ENCODE results near the gene EMP3. TPM values are rescaled to one million over a fixed set of nuclear protein-coding genes. Genes with fewer than 3 reads are reported as not detected.

The EMP3 gene, protein sequence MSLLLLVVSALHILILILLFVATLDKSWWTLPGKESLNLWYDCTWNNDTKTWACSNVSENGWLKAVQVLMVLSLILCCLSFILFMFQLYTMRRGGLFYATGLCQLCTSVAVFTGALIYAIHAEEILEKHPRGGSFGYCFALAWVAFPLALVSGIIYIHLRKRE
- total RNA-seq = 257 to 284 TPM (median 277 TPM) in 3 replicates
- long read RNA-seq, transcript EMP3-201 (5 exons, 876 nt) = major isoform, 290 of 550 reads
- long read RNA-seq, transcript EMP3-206 (6 exons, 683 nt) = minor isoform, 5 of 550 reads
- long read RNA-seq, transcript EMP3-204 (4 exons, 761 nt) = minor isoform, 11 of 550 reads
- long read RNA-seq, transcript EMP3-205 (2 exons, 406 nt) = minor isoform, 5 of 550 reads
- long read RNA-seq, partial matches to known transcripts = 220 of 550 reads
- long read RNA-seq, other reads (novel, unspliced or antisense) = 15 of 550 reads

DNA sequence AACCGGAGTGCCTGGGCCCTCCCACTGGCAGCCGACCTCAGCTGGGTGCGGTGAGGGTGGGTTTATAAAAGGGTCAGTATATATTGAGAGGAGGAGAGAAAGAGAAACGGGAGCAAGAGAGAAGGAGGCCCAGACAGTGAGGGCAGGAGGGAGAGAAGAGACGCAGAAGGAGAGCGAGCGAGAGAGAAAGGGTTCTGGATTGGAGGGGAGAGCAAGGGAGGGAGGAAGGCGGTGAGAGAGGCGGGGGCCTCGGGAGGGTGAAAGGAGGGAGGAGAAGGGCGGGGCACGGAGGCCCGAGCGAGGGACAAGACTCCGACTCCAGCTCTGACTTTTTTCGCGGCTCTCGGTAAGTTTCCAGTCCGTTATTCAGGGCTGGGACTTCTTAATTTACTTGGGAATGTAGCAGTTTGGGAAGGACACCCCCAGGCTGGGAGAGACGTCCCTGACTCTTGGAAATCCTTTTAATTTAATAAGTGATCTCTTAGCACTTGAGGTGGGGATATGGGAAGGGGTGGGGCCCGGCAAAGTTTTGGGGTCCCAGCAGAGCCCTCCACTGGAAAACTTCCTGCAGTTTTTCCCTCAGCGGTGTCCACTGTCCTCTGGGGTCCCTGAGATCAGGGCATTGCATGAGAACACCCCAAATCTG is at the start of gene EMP3:
Gene EMP3 (plus strand): TSS at position 288 of the 646 bp plus-strand sequence. CDS start 1,293 bp downstream, outside the sequence.
- Mint-ChIP-seq H3K4me3 (ENCODE audit: unreplicated experiment) (peak within 1 kb of the TSS; percentile 85), H3K27me3 (ENCODE audit: low read depth) (no peaks in the 10 kb centered on the region), H3K9me3 (ENCODE audit: low read depth) (no peaks in the 10 kb centered on the region), H3K4me1 (ENCODE audit: low read depth) (peaks cover 77% of the 10 kb centered on the region), H3K27ac (ENCODE audit: unreplicated experiment) (peak within 1 kb of the TSS; percentile 99), H3K36me3 (ENCODE audit: low read depth) (peaks cover 3% of the 10 kb centered on the region)
- peak; percentile 95 for DNase-seq (ENCODE audit: low spot score)
- TF ChIP-seq, protein P1, sequence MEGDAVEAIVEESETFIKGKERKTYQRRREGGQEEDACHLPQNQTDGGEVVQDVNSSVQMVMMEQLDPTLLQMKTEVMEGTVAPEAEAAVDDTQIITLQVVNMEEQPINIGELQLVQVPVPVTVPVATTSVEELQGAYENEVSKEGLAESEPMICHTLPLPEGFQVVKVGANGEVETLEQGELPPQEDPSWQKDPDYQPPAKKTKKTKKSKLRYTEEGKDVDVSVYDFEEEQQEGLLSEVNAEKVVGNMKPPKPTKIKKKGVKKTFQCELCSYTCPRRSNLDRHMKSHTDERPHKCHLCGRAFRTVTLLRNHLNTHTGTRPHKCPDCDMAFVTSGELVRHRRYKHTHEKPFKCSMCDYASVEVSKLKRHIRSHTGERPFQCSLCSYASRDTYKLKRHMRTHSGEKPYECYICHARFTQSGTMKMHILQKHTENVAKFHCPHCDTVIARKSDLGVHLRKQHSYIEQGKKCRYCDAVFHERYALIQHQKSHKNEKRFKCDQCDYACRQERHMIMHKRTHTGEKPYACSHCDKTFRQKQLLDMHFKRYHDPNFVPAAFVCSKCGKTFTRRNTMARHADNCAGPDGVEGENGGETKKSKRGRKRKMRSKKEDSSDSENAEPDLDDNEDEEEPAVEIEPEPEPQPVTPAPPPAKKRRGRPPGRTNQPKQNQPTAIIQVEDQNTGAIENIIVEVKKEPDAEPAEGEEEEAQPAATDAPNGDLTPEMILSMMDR (IDR thresholded peaks at IDR 0.05) = no peak

DNA sequence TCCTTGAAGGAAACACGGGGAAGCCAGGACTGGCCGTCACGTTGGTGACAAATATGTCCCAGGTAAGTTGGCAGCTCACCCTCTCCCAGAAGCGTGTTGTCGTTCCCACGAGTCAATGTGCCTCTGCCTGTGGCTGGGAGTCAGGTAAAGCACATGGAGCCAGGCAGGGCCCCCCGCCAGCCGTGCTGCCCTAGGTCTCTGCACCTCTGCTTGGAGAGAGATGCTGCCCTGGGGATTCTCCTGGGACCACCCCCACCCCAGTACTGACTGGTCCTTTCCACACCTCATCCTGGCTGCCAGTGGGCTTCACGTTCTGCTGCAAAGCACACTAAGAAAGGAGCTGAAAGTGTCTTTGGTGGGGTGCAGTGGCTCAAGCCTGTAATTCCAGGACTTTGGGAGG is 45.6 kb upstream of the EMP3 start:
- Mint-ChIP-seq H3K4me1 (ENCODE audit: low read depth) (peaks cover 9% of the 10 kb centered on the region), H3K27me3 (ENCODE audit: low read depth) (no peaks in the 10 kb centered on the region), H3K4me3 (ENCODE audit: unreplicated experiment) (no peak overlapping the region), H3K9me3 (ENCODE audit: low read depth) (peaks cover 3% of the 10 kb centered on the region), H3K27ac (ENCODE audit: unreplicated experiment) (no peak overlapping the region), H3K36me3 (ENCODE audit: low read depth) (peaks cover 1% of the 10 kb centered on the region)
- TF ChIP-seq, protein P1 (IDR thresholded peaks at IDR 0.05) = no peak
- DNase-seq (ENCODE audit: low spot score) = no peak

DNA sequence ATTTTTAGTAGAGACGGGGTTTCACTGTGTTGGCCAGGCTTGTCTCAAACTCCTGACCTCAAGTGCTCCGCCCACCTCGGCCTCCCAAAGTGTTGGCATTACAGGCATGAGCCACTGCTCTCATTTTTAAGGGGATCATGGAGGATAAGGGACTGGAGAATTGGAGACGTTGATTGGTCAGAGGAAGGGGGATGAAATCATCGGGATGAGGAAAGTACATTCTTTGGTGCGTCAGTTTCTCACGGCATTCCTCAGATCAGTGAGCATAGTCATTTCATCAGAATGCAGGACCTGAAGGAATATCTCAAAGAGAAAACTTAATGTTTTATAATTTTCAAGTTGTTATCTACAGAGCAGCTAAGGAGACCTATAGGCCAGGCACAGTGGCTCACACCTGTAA is 41.4 kb upstream of the EMP3 start:
- peaks cover 13% of the 10 kb centered on the region for H3K36me3 Mint-ChIP-seq (ENCODE audit: low read depth)

DNA sequence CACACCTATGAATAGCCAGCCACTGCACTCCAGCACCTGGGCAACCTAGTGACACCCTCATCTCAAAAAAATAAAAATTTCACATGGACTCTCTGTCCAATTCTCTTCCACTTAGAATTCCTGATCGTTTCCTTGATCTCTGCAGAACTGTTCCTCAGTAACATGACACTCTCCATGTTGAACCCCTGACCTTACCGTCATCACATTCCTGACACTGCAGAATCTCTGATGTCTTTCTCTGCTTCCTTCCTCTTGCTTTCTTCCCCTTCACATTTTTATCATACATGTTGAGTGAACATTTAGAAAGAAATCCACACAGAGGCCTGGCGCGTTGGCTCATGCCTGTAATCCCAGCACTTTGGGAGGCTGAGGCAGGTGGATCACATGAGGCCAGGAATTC is 40.5 kb upstream of the EMP3 start:
- Mint-ChIP-seq H3K9me3 (ENCODE audit: low read depth) (peaks cover 17% of the 10 kb centered on the region), H3K4me3 (ENCODE audit: unreplicated experiment) (no peak overlapping the region), H3K36me3 (ENCODE audit: low read depth) (peaks cover 13% of the 10 kb centered on the region), H3K27me3 (ENCODE audit: low read depth) (no peaks in the 10 kb centered on the region), H3K27ac (ENCODE audit: unreplicated experiment) (no peak overlapping the region), H3K4me1 (ENCODE audit: low read depth) (peaks cover 7% of the 10 kb centered on the region)
- DNase-seq (ENCODE audit: low spot score) = peak; percentile 20
- TF ChIP-seq, protein P1 (IDR thresholded peaks at IDR 0.05) = no peak

More for the DNA sequence above, 41.4 kb upstream of the EMP3 start:
- no peaks in the 10 kb centered on the region for H3K27me3 Mint-ChIP-seq (ENCODE audit: low read depth)
- peak; percentile 2 for DNase-seq (ENCODE audit: low spot score)
- no peak overlapping the region for H3K4me3 Mint-ChIP-seq (ENCODE audit: unreplicated experiment)
- peaks cover 17% of the 10 kb centered on the region for H3K9me3 Mint-ChIP-seq (ENCODE audit: low read depth)
- peaks cover 7% of the 10 kb centered on the region for H3K4me1 Mint-ChIP-seq (ENCODE audit: low read depth)
- peak overlapping the region; percentile 41 for H3K27ac Mint-ChIP-seq (ENCODE audit: unreplicated experiment)
- TF ChIP-seq, protein P1 (IDR thresholded peaks at IDR 0.05) = no peak

DNA sequence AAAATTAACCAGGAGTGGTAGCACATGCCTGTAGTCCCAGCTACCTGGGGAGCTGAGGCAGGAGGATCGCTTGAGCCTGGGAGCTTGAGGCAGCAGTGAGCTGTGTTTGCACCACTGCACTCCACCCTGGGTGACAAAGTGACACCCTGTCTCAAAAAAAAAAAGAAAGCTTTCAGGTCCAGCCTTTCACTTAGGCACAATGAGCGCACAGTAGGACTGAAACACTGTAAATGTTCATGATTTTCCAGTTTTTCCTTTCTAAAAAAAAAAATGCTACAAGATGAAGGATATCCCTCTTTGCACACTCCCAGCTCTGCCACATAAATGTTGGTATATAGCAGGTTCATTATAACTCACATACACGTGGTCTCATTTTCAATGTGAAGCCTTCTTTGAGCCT is 37.6 kb upstream of the EMP3 start:
- peaks cover 17% of the 10 kb centered on the region for H3K9me3 Mint-ChIP-seq (ENCODE audit: low read depth)
- no peaks in the 10 kb centered on the region for H3K27me3 Mint-ChIP-seq (ENCODE audit: low read depth)
- H3K27ac Mint-ChIP-seq (ENCODE audit: unreplicated experiment) = no peak overlapping the region
- no peak overlapping the region for H3K4me3 Mint-ChIP-seq (ENCODE audit: unreplicated experiment)
- peaks cover 19% of the 10 kb centered on the region for H3K4me1 Mint-ChIP-seq (ENCODE audit: low read depth)
- peaks cover 13% of the 10 kb centered on the region for H3K36me3 Mint-ChIP-seq (ENCODE audit: low read depth)
- no peak for DNase-seq (ENCODE audit: low spot score)
- TF ChIP-seq, protein P1 (IDR thresholded peaks at IDR 0.05) = no peak
